OCI-LY7 (cell line): ENCODE measurements around the gene OPN5. TPM values are rescaled to one million over a fixed set of nuclear protein-coding genes. Genes with fewer than 3 reads are reported as not detected.
"Not testable (repeated sequence)": the region's sequence is repeated elsewhere in the genome, so short reads cannot be mapped to it uniquely, and the experiment has no call there.

Experiments used
- BruUV-seq: library from RNA; stranded (reverse); fragments of 400-500 nt; replicated peaks from 2 replicates; lab custom pipeline; 2021; lab: Mats Ljungman, UMichigan
- CTCF ChIA-PET: fragments of 300-600 bp; sonication (Branson Sonifier 250); formaldehyde crosslinking; loops from one replicate; lab custom pipeline; 2022; ENCODE audit warnings: antibody characterized with exemption; ENCODE audit not compliant: unreplicated experiment; lab: Charles Lee
- POLR2A ChIA-PET: fragments of 300-600 bp; sonication (Branson Sonifier 250); formaldehyde crosslinking; loops from one replicate; lab custom pipeline; 2022; ENCODE audit warnings: antibody characterized with exemption; lab: Charles Lee
- DNase-seq: peaks from one replicate; pipeline ENCODE4 v3.0.0-alpha.2; 2015; ENCODE audit warnings: low spot score
- H2AFZ ChIP-seq: fragments of 200-600 bp; sonication (generic), shearing (Covaris generic); 2 replicates; pipeline ENCODE4 v1.6.1; 2014; ENCODE audit warnings: mild to moderate bottlenecking, antibody characterized with exemption, low read length, moderate library complexity
- H3K27ac ChIP-seq: fragments of 200-600 bp; sonication (generic); 2 replicates; pipeline ENCODE4 v1.5.1; 2014; ENCODE audit warnings: mixed run types, low read depth, mild to moderate bottlenecking, moderate library complexity, low read length, inconsistent platforms; ENCODE audit not compliant: poor library complexity, severe bottlenecking
- H3K36me3 ChIP-seq: fragments of 200-600 bp; sonication (generic); 2 replicates; pipeline ENCODE4 v1.6.1; 2014; ENCODE audit warnings: mild to moderate bottlenecking, antibody characterized with exemption, low read length, moderate library complexity, mixed read lengths; ENCODE audit not compliant: insufficient read depth
- H3K4me1 ChIP-seq: fragments of 200-600 bp; sonication (generic); 2 replicates; pipeline ENCODE4 v1.5.1; 2014; ENCODE audit warnings: mild to moderate bottlenecking, low read length; ENCODE audit not compliant: insufficient read depth, poor library complexity, severe bottlenecking
- H3K4me2 ChIP-seq: fragments of 200-600 bp; sonication (generic); 2 replicates; pipeline ENCODE4 v1.6.1; 2014; ENCODE audit warnings: mild to moderate bottlenecking, low read length
- H3K4me3 ChIP-seq: fragments of 200-600 bp; sonication (generic); 2 replicates; pipeline ENCODE4 v1.5.1; 2014; ENCODE audit warnings: mild to moderate bottlenecking, low read depth, low read length; ENCODE audit not compliant: poor library complexity, severe bottlenecking
- H3K79me2 ChIP-seq: fragments of 200-600 bp; sonication (generic); 2 replicates; pipeline ENCODE4 v1.6.1; 2016; ENCODE audit warnings: low read depth, mild to moderate bottlenecking, low read length, moderate library complexity, mixed read lengths; ENCODE audit not compliant: insufficient read depth
- H3K9me2 ChIP-seq: fragments of 200-600 bp; sonication (generic); 2 replicates; pipeline ENCODE4 v1.6.1; 2016; ENCODE audit warnings: mild to moderate bottlenecking, low read length, mixed read lengths; ENCODE audit not compliant: insufficient read depth
- H3K9me3 ChIP-seq: fragments of 200-600 bp; sonication (generic); 2 replicates; pipeline ENCODE4 v1.6.1; 2014; ENCODE audit warnings: mild to moderate bottlenecking, mixed run types, low read length, mixed read lengths
- H4K20me1 ChIP-seq: fragments of 200-600 bp; sonication (generic); 2 replicates; pipeline ENCODE4 v1.6.1; 2014; ENCODE audit warnings: mild to moderate bottlenecking, antibody characterized with exemption, low read length, moderate library complexity, mixed read lengths; ENCODE audit not compliant: insufficient read depth
- CTCF ChIP-seq: fragments of 200-600 bp; sonication (generic); conservative IDR thresholded peaks from 2 replicates; pipeline ENCODE4 v1.5.1; 2014; ENCODE audit warnings: mild to moderate bottlenecking, antibody characterized with exemption, low read length, moderate library complexity, mixed read lengths
- EZH2phosphoT487 ChIP-seq: fragments of 200-600 bp; sonication (generic); IDR thresholded peaks from 2 replicates; pipeline ENCODE4 v1.6.1; 2018; ENCODE audit warnings: low read depth, borderline replicate concordance, mild to moderate bottlenecking, mixed run types, antibody characterized with exemption, low read length, moderate library complexity, mixed read lengths
- intact Hi-C: fragments of 100-400 bp; cut with micrococcal nuclease; formaldehyde crosslinking; loops from one replicate; pipeline ENCODE4 v1.10.0; 2022; ENCODE audit not compliant: unreplicated experiment
- total RNA-seq, 2 experiments: library from RNA; depleted of rRNA in 1 of 2; stranded (reverse); fragments of >200 nt in 1 of 2; shearing (Covaris generic) in 1 of 2; gene quantifications; 2 replicates each; pipeline ENCODE4 v1.2.3, GENCODE V29; 2014 to 2022

The OPN5 gene
- total RNA-seq, 2 experiments from 2014 or later: not detected

- no peak overlapping the region for H3K27ac ChIP-seq
- intact Hi-C loops: no loop called here
- H3K4me3 ChIP-seq: no peak overlapping the region
- no peaks in the 10 kb centered on the region for H3K9me3 ChIP-seq
- no peaks in the 10 kb centered on the region for H4K20me1 ChIP-seq
- no TSS peak for BruUV-seq
- DNase-seq: no peak
- ChIA-PET CTCF (interaction anchor here (0.5 kb wide), 1 partner anchor 45 kb away, joined by 3 read pairs; no protein-coding TSS in a partner anchor), POLR2A (no interaction called here)
- H3K79me2 ChIP-seq: no peaks in the 10 kb centered on the region
- H3K4me2 ChIP-seq: no peak overlapping the region
- no peak overlapping the region for H2AFZ ChIP-seq
- H3K4me1 ChIP-seq: no peaks in the 10 kb centered on the region
- no peaks in the 10 kb centered on the region for H3K9me2 ChIP-seq
- H3K36me3 ChIP-seq: no peaks in the 10 kb centered on the region
- TF ChIP-seq CTCF: no peak
- TF ChIP-seq EZH2phosphoT487: no peak
Observed at GRCh38 chr6:47740714-47741113, 41.1 kb upstream of the OPN5 start.

GRCh38 chr6:47741807-47742206, 40.0 kb upstream of the OPN5 start:
- H3K79me2 ChIP-seq: no peaks in the 10 kb centered on the region
- H3K4me3 ChIP-seq: no peak overlapping the region
- no peak for TF ChIP-seq CTCF
- no TSS peak for BruUV-seq
- POLR2A ChIA-PET: interaction anchor here (1.4 kb wide), 1 partner anchor 9 kb away, joined by 6 read pairs; no protein-coding TSS in a partner anchor
- intact Hi-C loops: no loop called here
- no peak overlapping the region for H3K27ac ChIP-seq
- H4K20me1 ChIP-seq: no peaks in the 10 kb centered on the region
- no peak for DNase-seq
- no peaks in the 10 kb centered on the region for H3K9me2 ChIP-seq
- H3K4me2 ChIP-seq: no peak overlapping the region
- H3K9me3 ChIP-seq: no peaks in the 10 kb centered on the region
- no peaks in the 10 kb centered on the region for H3K36me3 ChIP-seq
- no peaks in the 10 kb centered on the region for H3K4me1 ChIP-seq
- no peak overlapping the region for H2AFZ ChIP-seq
- CTCF ChIA-PET: no interaction called here

- no peak overlapping the region for H3K4me3 ChIP-seq
- CTCF ChIA-PET: no interaction called here
- H3K27ac ChIP-seq: no peak overlapping the region
- no peak for DNase-seq
- no peaks in the 10 kb centered on the region for H3K9me2 ChIP-seq
- POLR2A ChIA-PET: no interaction called here
- H3K9me3 ChIP-seq: no peaks in the 10 kb centered on the region
- no peaks in the 10 kb centered on the region for H3K36me3 ChIP-seq
- no peaks in the 10 kb centered on the region for H4K20me1 ChIP-seq
- no peak overlapping the region for H2AFZ ChIP-seq
- BruUV-seq: no TSS peak
- H3K4me1 ChIP-seq: no peaks in the 10 kb centered on the region
- no peak for TF ChIP-seq EZH2phosphoT487
- TF ChIP-seq CTCF: no peak
- no peak overlapping the region for H3K4me2 ChIP-seq
- H3K79me2 ChIP-seq: no peaks in the 10 kb centered on the region
- intact Hi-C loops: no loop called here
Observed at GRCh38 chr6:47743744-47744143, 38.1 kb upstream of the OPN5 start.

- DNase-seq, H3K4me2 ChIP-seq, H3K79me2 ChIP-seq, H3K4me3 ChIP-seq, H3K27ac ChIP-seq, POLR2A ChIA-PET, H3K36me3 ChIP-seq, H3K9me3 ChIP-seq, H3K4me1 ChIP-seq, BruUV-seq, intact Hi-C loops, H3K9me2 ChIP-seq, H2AFZ ChIP-seq, H4K20me1 ChIP-seq: not testable (repeated sequence)
- CTCF ChIA-PET: interaction anchor here (0.6 kb wide), 1 partner anchor 1708 kb away, joined by 4 read pairs; no protein-coding TSS in a partner anchor
Observed at GRCh38 chr6:47745269-47745668, 36.6 kb upstream of the OPN5 start.
